ENCODE results near the gene ATAD1.

The ATAD1 gene

DNA sequence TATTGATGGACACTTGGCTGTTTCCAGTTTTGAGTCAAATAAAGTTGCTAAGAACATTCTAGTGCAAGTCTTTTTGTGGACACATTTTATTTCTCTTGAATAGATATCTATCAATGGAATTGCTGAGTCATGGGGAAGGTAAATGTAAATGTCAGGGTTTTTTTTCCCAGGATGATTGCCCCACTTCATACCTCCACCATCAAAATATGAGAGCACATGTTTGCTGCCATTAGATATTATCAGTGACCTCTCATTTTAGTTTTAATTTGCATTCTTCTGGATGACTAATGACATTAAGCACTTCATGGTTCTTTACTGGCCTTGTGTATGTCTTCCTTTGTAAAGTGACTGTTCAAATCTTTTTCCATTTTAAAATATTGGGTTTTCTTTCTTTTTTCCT is 112.7 kb downstream of the ATAD1 start:
- no peak for DNase-seq

DNA sequence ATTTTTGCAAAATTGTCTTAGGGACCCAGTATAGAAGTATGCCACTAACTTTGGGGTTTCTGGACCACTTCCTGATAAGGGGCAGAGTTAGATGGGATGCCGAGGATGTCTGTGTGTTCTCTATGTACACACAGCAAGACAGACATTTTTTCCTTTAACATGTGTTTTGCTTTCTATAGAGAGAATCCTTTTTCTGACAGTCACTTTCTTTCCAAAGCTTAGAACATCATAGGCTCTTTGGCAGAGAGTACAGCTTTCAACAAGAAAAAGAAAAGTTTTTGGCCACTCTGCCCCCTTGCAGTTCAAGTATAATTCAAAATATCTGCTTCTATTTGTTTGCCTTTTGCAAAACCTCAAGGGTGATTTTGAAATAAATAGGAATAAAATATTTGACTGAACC is 114.3 kb downstream of the ATAD1 start:
- no peak for DNase-seq

DNA sequence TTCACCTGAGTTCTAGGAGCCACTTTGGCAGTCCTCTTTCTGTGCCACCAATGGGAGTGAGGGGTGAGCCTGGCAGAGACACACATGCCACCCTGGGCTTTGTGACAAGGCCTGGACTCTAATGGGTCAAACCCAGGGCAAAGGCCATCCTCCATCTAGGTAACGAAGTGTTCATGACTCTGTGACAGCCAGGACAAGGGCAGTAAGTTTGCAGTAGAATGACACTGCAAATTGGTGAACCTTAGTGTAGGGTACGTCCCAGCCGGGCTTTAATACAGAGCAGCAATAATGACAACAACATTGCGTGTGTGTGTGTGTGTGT is 115.1 kb downstream of the ATAD1 start:
- DNase-seq = no peak

- DNase-seq = no peak
Measured at GRCh38 chr10:87702260-87702972, 115.6 kb downstream of the ATAD1 start.
